ENCODE data around the gene FAM47E. TPM values are rescaled to one million over a fixed set of nuclear protein-coding genes. Genes with fewer than 3 reads are reported as not detected.

The FAM47E gene
- total and polyA plus RNA-seq, 2 of the 8 experiments (the other 6 are each of a cell fraction or from before 2014, with no cell fraction given), result 1.3 to 1.4 TPM

- no peak overlapping the region for H3K4me3 ChIP-seq (ENCODE audit: extremely low read depth in 1 of 4, insufficient read depth in 2 of 4, low read depth in 3 of 4, low read length in 4 of 4)
- FAIRE-seq, result no peak
- no peaks in the 10 kb centered on the region for H3K4me1 ChIP-seq (replicated peaks in 1 of 4; ENCODE audit: control insufficient read depth in 3 of 4, insufficient read depth in 4 of 4, low read length in 3 of 4)
- H3K27ac ChIP-seq (ENCODE audit: low read depth, low read length), result no peak overlapping the region
- no peak overlapping the region for H4K91ac ChIP-seq (replicated peaks; ENCODE audit: insufficient read length, low read length)
- H3K36me3 ChIP-seq (ENCODE audit: control insufficient read depth in 2 of 4, insufficient read depth in 4 of 4, low read length in 3 of 4), result no peaks in the 10 kb centered on the region
- no peak overlapping the region for H3K56ac ChIP-seq (replicated peaks; ENCODE audit: insufficient read length, low read depth, low read length)
- H3K23me2 ChIP-seq (ENCODE audit: low read depth, low read length), result no peaks in the 10 kb centered on the region
- H2BK15ac ChIP-seq (ENCODE audit: low read length), result no peak overlapping the region
- H3K4me2 ChIP-seq (ENCODE audit: insufficient read depth in 1 of 2, low read depth in 2 of 2, low read length in 2 of 2), result no peak overlapping the region
- no peak overlapping the region for H2AK5ac ChIP-seq (ENCODE audit: low read depth, low read length)
- TF ChIP-seq KDM1A (IDR thresholded peaks at IDR 0.05; ENCODE audit: borderline replicate concordance, low read length) (no peak), SRF (IDR thresholded peaks at IDR 0.05; ENCODE audit: low read depth, low read length) (no peak), RAD21 (IDR thresholded peaks at IDR 0.05 in 1 of 2, conservative IDR thresholded peaks at IDR 0.05 in 1 of 2; ENCODE audit: low read depth in 2 of 2, low read length in 2 of 2) (no peak), BCL11A (IDR thresholded peaks at IDR 0.05; ENCODE audit: low read depth in 2 of 2, low read length in 2 of 2) (no peak), USF2 (IDR thresholded peaks at IDR 0.05; ENCODE audit: low read length) (no peak), RBBP5 (IDR thresholded peaks at IDR 0.05; ENCODE audit: borderline replicate concordance, low read depth, low read length) (no peak)
- no peak overlapping the region for H3K23ac ChIP-seq (ENCODE audit: insufficient read length)
- POLR2A ChIA-PET (ENCODE audit: partially characterized antibody), result interaction anchor here (1.0 kb wide), 1 partner anchor 9 kb away, joined by 4 read pairs; the partner anchor contains the start of gene STBD1
- H3K79me1 ChIP-seq (ENCODE audit: low read depth, low read length), result no peaks in the 10 kb centered on the region
- H2AFZ ChIP-seq (ENCODE audit: low read length), result no peak overlapping the region
- H3K9me3 ChIP-seq (ENCODE audit: insufficient read depth in 2 of 2, low read depth in 1 of 2, low read length in 1 of 2), result no peaks in the 10 kb centered on the region
- 91% methylated on average over 1 of the region's 1 CpG; no CpG with 5 or more reads in 1 of the 2 experiments for WGBS, 2 experiments (ENCODE audit: extremely low coverage in 1 of 2, insufficient coverage in 1 of 2, insufficient read length in 1 of 2, insufficient replicate concordance in 2 of 2, low coverage in 1 of 2, low lambda C conversion rate in 2 of 2, missing lambda C conversion rate in 1 of 2)
- no peaks in the 10 kb centered on the region for H3K27me3 ChIP-seq (replicated peaks in 1 of 4; ENCODE audit: control insufficient read depth in 3 of 4, extremely low read depth in 1 of 4, insufficient read depth in 3 of 4, low read length in 3 of 4)
- no peak overlapping the region for H3K18ac ChIP-seq (ENCODE audit: extremely low read depth, low read length)
- no peaks in the 10 kb centered on the region for H4K20me1 ChIP-seq (replicated peaks in 1 of 2; ENCODE audit: control insufficient read depth in 1 of 2, insufficient read depth in 2 of 2, low read length in 2 of 2)
- H2BK20ac ChIP-seq (ENCODE audit: low read length), result no peak overlapping the region
- H3K79me2 ChIP-seq (ENCODE audit: control insufficient read depth in 1 of 2, insufficient read depth in 2 of 2, low read length in 2 of 2), result no peaks in the 10 kb centered on the region
- no peak for DNase-seq (ENCODE audit: low read depth in 1 of 2, low spot score in 2 of 2)
- CTCF ChIA-PET (ENCODE audit: partially characterized antibody), result interaction anchor here (1.0 to 1.9 kb wide), 4 partner anchors 11 to 62 kb away, joined by 3 to 5 read pairs (median 4); no protein-coding TSS in a partner anchor
- H3K4ac ChIP-seq (replicated peaks; ENCODE audit: insufficient read length, low read depth, low read length), result no peak overlapping the region
- no peak overlapping the region for H4K5ac ChIP-seq (ENCODE audit: insufficient read length, low read depth, low read length)
- no peak overlapping the region for H2BK120ac ChIP-seq (replicated peaks; ENCODE audit: low read depth, low read length)
- no peak overlapping the region for H2BK12ac ChIP-seq (ENCODE audit: low read depth, low read length)
- H4K8ac ChIP-seq (ENCODE audit: extremely low read depth, insufficient read depth, low read length), result no peak overlapping the region
- H3K9ac ChIP-seq (replicated peaks in 1 of 4; ENCODE audit: extremely low read depth in 1 of 4, low read depth in 3 of 4, low read length in 3 of 4), result no peak overlapping the region
- H3K14ac ChIP-seq (ENCODE audit: insufficient read length), result no peak overlapping the region
- no peak overlapping the region for H2BK5ac ChIP-seq (ENCODE audit: low read depth, low read length)
These were observed 64.6 kb downstream of the FAM47E start for GRCh38 chr4:76316131-76316530.

Data from H1 (cell line).